Measurements from ENCODE around the gene LRRC28.

LRRC28 gene

DNA sequence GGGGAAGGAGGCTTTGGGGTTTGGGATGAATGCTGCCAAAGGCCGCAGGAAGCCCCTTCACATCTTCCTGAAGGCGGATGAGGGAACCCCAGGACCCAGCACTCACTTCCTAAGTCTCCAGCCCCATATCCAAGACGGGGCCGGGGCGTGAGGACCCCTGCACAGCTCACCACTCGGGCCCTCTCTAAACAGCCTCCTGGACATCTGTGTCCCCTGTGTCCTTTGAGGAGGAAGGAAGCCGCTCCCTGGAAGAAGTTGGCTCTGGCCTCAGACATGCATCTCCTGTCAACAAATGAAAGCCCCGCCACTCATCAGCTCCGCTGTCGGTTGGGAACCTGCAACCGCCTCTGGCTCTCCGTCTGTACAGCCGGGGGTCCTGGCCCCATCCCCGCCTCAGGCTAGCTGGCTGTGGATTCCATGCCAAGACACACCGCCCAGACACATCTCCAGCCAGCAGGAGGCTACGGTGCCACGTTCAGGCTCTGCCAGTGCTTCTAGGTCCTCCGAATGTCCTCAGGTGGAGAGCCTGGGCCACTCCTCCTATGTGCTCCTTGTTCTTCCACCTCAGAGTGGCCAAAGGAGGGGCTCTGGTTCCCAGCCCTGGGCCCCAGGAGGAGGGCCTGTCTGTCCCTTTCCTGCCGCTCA is 174.5 kb downstream of the LRRC28 start:
- DNase-seq = peak in 11 of 42 donors; percentile 4 to 38 (median 14)
- intact Hi-C loops (cut with DNase I) = no loop called here

DNA sequence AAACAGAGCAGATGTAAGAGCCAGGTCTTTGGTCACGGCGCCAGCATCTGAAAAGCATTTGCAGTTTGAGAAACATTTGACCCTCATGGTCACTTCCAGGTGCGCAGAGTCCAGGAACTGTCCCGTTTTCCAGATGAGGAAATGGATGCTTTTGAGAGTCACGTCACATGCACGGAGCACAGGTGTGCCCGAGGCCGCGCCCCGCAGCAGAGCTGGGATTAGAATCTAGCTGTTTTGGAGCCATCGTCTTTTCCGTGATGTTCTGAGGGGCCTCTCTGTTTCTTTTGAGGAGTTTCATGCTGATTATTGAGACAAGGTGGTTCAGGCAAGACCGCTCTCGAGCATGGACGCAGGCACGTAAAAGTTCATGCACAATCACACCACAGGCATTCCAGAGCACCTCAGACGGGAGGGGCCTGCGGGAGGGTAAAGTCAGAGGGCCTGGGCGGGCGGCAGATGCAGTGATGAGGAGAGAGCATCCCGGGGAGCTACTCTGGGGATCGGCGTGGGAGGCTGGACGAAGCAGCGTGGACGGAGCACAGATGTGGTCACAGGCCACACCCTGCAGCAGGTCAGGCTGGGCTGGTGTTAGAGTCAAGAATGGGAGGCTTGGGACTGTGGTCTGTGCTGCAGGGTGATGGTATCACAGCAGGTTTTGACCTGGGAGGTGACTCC is 175.3 kb downstream of the LRRC28 start:
- intact Hi-C loops (cut with DNase I) = no loop called here
- DNase-seq = peak in 10 of 42 donors; percentile 3 to 28 (median 11)

DNA sequence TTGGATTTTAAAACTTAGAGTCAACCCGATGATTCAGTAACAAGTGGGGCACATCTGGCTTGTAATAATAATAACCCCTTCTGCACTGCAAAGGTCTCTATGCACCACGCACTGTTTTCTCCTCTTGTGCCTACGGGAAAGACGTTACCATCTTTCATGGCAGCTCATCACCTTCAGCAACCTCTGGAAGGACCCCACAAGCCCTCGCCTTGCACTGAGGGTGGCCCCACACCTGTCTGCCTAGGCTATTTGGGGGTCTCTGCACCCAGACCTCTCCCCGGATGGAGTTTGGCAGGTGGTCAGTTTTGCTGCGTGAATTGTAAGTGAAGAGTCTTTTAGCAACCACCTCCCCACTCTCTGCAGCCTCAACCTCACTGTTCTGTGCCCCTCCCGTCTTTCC is 175.9 kb downstream of the LRRC28 start:
- intact Hi-C loops (cut with DNase I) = no loop called here
- peak in 9 of 42 donors; percentile 1 to 13 (median 4) for DNase-seq

DNA sequence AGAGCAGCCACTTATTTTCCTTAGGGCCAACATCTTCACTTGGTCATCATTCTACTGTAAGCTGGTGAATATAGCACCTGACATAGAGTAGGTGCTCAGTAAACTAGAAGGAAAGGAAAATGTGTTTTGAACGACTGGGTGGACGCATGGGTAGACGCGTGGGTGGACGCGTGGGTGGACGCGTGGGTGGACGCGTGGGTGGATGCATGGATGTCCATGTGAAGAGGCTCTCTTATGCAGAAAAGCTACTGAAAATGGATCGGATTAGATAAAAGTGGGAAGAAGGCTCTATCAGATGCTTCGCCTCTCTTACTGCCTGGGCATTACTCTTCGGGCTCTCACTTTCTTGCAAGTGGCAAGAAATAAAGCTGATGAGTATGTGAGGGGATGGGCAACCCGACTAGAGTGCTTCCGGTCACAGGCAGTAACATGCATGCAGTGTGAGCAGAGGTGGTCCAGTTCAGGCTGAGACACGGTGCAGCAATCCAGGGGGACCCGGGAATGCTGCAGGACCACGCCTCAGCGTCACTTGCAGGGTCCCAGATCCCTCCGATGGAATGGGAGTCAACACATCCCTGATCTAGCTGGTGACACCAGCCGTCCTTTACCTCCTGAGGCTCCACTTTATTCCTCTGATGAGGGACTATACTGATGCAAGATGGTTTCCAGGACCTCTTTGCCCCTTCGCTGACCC is 176.5 kb downstream of the LRRC28 start:
- DNase-seq = peak in 10 of 42 donors; percentile 3 to 15 (median 4)
- intact Hi-C loops (cut with DNase I) = no loop called here

DNA sequence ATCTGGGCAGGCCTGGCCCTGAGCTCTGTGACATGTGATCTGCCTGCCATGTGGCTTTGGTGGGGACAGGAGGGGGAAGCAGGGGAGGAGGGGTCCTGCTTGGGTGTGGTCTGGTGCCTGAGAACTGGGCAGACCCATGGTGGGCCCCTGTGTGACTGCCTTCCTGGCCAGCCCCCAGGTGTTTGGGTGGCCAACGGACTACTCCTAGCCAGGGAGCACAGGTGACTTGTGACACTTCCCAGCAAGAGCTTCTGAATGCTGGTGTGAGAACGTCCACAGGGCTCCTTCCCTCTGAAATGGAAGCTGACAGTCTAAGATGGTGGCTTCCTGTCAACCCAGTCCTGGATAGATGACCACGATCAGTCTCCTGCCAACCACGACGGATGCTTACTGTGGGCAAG is 178.4 kb downstream of the LRRC28 start:
- peak in 9 of 42 donors; percentile 0 to 38 (median 11) for DNase-seq
- intact Hi-C loops (cut with DNase I) = no loop called here

DNA sequence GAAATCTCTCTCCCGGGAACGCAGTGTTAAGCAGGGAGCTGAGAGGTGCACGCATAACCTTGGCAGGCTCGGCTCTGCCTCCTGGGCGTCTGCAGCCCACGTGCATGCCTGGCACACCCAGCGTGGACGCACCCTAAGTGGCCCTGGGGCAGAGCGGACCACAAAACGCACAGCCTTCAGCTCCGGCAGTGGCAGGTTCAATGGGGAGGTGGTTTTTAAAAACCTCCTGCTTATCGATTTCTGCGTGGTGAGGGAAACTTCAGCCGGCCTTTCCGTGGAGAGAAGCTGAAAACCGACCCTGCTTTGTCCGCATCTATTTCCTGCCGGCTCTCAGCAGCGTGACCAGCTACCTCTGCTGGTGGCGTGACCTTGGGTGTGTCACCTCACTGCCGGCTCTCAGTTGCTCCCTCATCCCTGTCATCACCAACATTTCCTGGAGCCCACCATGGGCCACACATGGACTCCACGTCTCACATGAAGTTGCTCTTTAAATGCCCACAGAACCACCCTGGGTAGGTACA is 179.7 kb downstream of the LRRC28 start:
- DNase-seq = peak in 9 of 42 donors; percentile 1 to 25 (median 10)
- intact Hi-C loops (cut with DNase I) = no loop called here

DNA sequence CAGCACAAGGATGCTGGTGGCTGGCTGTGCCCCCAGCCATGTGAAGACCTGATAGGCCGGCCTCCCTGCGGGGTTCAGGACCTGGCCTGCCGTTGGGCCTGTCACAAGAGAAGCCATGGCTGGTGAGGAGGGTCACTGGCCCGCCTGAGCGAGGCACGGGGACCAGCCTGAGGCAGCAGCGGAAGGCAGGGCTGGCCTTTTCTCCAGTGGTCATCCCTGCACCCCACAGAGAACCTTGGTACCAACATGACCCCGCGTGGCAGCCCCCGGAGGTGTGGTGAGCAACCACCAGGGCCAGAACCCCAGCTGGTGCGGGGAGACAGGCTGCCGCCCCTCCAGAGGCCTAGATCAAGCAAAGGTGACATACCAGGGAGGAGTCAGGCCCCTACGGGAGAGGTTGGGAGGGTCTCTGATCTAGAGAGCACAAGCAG is 180.4 kb downstream of the LRRC28 start:
- intact Hi-C loops (cut with DNase I) = no loop called here
- peak in 9 of 42 donors; percentile 0 to 26 (median 7) for DNase-seq

DNA sequence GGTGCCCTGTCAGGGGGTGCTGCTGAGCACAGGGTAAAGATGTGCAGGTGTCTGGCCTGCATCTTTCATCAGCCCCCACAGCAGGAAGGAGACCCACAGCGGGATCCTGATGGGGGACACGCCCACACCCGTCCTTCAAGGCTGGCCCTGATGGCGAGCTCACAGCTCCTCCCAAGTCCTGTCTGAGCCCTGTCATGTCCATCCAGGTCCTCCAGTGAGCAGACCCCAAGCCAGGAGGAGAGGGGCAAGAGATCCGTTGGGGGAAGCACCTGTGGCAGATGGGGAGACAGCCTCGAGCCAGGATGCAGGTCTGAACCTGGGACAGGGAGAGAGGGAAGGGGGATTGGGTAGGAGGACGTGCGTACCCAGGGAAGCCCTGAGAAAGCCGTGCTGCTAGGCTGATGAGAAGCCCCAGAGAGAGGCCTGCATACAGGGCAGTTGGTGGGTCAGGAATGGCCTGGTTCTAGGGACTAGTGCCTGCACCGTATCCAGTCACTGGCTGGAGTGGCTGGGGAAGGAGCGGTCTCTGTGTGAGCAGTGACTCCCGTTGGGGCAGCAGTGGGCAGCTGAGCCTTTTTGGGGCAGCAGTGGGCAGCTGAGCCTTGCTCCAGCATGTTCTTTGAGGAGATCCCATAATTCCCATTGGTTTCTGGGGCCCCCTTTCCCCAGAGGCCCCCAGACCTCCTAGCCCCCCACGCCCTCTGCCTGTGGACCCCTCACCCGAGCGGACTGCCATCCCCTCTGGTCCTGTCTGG is 181.2 kb downstream of the LRRC28 start:
- intact Hi-C loops (cut with DNase I) = no loop called here
- DNase-seq = peak in 12 of 42 donors; percentile 1 to 28 (median 9)

DNA sequence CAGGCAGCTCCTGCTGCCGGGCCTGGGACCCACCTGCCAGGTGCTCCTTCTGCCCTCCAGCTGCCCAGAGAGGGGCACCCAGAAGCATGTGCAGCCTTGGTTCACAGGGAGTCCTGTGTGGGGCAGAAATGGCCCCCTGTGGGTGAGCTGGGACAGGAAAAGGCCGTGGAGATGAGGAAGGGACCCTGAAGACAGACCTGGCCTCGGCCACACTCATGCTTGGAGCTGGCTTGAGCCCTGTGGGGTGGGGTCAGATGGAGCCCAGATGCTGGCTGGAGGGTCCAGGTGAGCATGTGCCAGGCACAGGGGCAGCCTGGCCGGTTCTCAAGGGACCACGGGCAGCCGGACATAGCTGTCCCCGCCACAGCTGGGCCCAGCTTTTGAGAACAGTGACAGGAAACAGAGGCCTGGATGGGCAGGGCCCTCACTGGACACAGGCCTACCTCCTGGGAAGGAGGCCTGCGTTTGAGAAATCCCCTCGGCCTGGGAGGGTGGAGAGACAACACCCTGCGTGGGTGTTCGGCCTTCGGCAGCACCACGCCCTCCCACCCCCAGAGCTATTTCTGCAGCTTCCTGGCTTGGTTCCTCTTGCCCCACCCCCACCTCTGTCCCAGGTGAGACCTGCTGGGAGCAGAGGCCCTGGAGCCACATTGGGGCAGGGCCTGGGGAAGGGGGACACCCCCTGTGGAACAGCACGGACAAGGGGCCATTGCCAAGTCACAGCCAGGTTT is 181.9 kb downstream of the LRRC28 start:
- peak in 16 of 42 donors; percentile 1 to 42 (median 9) for DNase-seq
- intact Hi-C loops (cut with DNase I) = no loop called here

DNA sequence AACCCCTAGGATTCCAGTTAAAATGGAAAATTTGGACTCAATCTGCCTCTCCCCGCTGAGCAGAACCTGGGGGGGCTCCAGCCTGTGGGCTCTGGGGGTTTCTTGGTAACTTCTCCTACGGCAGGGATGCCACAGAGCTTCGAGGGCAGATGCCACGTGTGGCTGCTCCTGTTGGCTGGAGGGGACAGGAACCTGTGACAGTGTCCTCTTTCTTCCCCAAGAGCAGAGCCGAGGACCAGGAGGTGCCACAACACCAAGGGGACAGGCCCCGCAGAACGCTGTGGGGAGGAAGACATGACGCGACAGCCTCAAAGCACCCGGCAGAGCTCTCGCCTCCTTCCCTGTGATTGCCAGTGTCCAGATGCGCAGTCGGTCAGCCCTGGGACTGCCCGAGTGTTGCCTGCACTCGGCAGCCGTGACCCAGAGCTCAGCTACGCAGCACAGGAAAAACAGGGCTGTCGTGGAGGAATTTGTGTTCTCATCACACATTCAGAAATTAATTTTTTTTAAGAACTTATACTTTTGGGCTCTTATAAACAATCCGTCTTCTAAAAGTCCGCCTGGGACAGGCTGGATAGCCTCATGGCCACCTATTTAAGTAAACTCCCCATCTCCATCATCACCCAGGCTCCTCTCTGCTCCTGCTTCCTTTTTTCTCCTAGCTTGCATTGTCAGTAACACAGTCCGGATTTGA is 182.6 kb downstream of the LRRC28 start:
- peak in 17 of 42 donors; percentile 2 to 23 (median 9) for DNase-seq
- intact Hi-C loops (cut with DNase I) = no loop called here

DNA sequence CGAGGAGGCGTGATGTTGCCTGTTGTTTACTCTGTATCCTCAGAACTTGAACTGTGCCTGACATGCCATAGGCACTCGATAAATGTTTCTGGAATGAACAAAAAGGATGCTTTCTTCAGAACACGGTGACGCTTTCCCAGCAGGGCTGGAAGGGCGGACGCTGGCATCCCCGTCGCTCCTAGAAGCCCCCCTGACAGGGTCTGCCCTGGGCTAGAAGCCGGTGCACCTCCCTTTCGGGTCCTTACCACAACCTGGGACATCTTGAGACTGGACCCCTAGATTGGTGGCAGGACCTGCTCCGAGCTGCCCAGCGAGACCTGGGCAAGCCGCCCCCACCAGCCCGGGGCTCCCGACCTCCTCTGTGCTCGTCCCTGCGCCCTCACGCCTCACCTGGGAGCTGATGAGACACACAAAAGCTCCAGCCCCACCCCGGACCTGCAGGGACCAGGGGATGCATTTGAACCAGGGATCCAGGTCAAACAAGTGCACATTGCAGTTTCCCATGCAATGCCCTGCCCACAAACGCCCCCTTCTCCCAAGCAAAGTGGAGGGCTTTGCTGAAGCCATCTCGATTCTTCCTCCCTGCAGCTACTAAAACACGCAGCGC is 183.3 kb downstream of the LRRC28 start:
- intact Hi-C loops (cut with DNase I) = no loop called here
- DNase-seq = peak in 14 of 42 donors; percentile 2 to 28 (median 10)

DNA sequence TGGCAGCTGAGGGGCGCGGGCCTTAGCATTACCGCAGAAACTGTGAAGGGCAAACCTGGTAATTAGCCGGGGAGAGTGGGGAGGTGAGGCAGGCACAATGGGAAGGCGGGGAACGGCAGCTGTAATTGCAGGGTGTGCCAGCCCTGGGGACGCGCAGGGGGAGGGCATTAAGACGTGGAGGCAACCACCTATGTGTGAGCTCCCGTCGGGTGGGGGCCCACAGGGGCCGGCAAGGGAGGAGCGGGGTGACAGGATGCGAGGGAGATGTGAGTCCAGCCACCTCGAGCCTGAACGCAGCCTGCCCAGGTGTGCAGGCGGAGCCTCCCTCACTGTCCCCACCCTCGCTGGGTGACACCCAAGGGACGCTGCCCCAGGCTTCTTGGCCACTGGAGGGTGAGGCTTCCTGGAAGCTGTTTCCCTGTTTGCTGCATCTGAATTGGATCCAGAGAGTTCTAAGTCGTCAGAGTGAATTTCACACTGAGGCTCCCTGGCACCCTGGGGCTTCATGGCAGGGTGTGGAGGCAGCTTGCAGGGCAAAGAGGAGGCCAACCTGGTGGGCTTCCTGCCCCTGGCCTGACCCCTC is 183.9 kb downstream of the LRRC28 start:
- intact Hi-C loops (cut with DNase I) = no loop called here
- peak in 20 of 42 donors; percentile 9 to 55 (median 26) for DNase-seq

DNA sequence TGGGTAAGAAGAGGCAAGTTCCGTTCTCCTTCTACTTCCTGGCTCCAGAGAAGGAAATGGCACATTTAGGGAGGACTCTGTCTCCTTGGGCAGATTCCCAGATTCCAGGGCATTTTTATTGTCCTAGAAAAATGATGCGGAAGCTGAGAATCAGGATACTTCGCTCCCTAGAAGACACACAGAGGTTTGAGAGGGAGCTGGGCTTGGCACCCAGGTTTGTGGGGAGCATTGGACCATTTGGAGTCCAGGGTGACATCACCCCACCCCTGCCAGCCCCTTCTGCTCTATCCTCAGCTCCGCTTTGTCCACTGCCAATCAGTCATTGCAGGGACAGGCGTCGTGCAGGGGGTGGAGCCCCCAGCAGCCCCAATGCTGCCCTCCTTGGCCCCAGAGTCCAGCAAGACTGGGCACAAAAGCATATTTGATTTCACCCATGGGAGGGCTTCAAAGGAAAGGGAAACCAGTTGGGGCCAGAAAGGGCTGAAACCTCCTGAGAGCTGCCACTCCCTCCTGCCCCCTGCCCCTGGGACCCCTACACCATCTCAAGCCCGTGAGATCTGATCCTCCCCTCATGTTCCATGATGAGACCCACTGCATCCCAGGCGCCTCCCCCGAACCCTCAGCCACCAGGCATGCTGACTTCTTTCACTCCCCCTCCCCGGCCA is 184.7 kb downstream of the LRRC28 start:
- intact Hi-C loops (cut with DNase I) = no loop called here
- peak in 15 of 42 donors; percentile 1 to 26 (median 6) for DNase-seq

DNA sequence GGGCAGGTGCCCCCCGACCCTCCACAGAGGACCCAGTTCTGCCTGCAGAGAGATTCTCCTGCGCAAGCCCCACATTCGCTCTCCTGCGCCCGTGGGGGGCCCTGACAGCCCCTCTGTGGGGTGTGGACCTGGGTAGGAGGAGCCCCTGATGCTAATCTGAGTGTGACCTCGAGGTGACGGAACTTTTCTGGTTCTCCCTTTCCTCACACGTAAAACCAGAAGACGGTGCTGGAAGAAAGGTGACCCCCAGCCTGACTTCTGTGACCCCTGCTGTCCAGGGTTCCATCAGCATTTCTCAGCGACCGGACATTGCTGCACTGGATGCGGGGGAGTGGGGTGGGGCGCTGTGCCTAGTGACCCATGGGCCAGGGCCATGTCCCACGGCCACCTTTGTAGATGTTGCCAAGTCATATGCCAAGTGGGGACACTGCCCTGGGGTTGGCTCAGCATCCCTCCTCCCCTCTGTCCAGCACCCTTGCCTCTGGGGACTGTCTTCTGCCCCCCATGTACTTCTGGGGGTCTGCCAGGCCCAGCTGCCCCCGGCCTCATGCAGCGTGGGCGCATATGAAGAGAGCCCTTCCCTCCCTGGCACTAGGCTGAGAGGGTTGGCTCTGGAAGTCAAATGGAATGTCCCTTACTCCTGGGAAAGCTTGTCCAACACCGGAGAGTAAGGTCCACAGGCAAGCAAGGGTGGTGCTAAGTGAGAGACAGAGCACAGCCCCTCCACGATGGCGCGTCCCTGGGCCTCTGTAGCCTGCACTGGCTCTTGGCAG is 185.4 kb downstream of the LRRC28 start:
- DNase-seq = peak in 16 of 42 donors; percentile 2 to 31 (median 6)
- intact Hi-C loops (cut with DNase I) = no loop called here

DNA sequence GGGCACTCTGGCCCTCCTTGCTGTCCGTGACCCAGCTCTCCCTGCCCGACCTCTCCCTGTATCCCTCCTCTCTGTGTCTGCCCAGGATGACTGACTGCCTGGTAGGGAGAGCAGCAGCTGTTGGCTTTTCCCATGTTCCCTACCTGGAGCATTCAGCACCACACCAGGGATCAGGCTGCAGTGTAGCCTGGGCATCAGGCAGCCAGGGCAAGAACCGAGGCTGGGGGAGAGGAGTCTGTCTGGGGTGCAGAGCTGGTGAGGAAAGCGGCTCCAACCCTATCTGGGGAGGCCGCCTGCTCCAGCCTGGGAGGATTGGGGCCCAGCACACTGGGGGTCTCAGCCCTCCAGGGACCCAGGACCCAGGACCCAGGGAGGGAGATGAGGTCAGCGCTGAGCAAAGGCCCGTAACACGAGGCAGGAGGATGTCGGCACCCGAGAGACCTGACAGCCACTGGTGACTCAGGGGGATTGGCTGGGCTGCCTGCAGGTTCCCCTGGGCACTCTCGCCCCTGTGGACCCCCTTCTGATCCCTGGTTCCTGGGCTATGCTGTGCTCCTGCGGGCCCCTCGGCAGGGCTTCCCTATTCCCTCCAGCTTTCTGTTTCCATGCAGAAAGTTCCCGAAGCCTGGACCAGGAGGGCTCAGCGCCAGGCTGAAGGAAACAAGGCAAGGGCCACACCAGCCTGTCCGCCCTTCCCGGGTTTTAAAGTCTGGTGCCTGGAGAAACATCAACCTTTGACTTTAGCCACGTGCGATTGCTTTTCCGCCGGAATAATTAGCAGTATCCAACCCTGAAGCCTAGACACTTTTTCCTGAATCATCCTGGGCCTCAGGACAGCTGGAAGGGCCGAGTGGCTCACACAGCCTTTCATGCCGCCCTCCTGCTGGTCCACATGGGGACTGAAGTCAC is 186.3 kb downstream of the LRRC28 start:
- intact Hi-C loops (cut with DNase I) = no loop called here
- DNase-seq = peak in 20 of 42 donors; percentile 3 to 36 (median 9)
